ENCODE measurements around the gene SERPINA3.

Gene SERPINA3

GRCh38 chr14:94655169-94655710 is 43.0 kb downstream of the SERPINA3 start:
- no peak for DNase-seq (ENCODE audit: low read depth)

DNA sequence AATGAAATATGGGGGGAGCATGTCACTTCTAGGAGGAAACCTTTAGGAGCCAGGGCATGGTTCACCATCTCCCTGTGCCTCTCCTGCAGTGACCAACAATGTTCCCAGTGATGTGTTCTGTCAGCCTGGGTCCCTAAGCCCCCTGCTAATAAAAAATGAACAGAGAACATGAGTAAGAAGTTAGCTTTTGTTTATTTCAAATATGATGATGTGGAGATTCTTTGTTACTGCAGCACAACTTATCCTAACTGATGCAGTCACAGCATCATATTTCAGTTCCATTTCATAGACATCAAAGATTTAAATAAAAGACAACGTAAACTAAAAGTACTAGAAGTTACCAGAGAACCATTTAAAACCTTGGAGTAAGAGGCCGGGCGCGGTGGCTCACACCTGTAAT is 43.9 kb downstream of the SERPINA3 start:
- DNase-seq (ENCODE audit: low read depth) = no peak

DNA sequence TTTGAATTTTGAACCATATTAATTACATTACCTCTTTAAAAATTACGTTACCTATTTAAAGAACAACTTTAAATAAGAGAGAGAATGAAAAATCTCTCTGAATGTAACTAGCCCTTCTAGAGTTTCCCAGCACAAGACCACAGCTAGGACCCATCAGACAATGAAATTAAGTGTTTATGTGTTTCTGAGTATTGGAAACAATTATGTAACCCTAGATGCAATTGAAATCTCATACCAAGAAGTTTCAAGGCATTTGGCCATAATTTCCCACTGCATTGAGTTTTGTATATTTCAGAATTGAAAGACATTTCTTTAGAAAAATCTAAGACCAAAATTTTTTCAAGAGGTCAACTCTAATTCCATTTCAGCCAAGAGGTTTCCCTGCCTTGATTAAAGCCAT is 47.1 kb downstream of the SERPINA3 start:
- DNase-seq (ENCODE audit: low read depth) = no peak

GRCh38 chr14:94659901-94660300 is 47.7 kb downstream of the SERPINA3 start:
- DNase-seq (ENCODE audit: low read depth) = no peak

DNA sequence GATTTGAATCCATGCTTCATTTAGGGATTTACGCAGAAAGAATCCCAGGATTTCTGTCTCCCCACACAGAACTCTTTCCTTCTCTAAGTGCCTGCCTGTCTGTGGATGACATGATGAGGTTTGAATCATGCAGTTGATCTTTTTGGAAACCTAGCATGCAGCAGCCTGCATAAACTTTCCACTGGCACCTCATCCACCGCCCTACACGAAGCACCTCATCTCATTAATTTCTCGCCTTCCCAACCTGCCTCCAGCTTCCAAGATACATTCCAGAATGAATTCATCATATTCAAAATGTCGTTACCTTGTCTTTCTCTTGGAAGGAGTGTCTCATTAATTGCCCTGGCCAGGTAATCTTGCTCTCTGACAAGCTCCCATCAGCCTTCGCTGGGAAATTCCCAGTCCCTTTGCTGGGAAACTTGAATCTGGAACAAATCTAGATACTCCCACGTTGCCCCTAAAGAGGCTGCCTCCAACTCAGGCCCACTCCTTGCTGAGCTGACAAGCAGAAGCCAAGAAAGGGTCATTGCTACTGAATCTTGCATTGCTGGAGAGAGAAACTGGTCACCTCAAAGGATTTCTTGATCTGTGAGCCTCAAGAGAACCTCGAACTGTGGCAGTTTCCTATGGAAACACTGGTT is 48.2 kb downstream of the SERPINA3 start:
- DNase-seq (ENCODE audit: low read depth) = no peak

- no peak for DNase-seq (ENCODE audit: low read depth)
Observed at GRCh38 chr14:94663538-94663937, 51.3 kb downstream of the SERPINA3 start.

DNA sequence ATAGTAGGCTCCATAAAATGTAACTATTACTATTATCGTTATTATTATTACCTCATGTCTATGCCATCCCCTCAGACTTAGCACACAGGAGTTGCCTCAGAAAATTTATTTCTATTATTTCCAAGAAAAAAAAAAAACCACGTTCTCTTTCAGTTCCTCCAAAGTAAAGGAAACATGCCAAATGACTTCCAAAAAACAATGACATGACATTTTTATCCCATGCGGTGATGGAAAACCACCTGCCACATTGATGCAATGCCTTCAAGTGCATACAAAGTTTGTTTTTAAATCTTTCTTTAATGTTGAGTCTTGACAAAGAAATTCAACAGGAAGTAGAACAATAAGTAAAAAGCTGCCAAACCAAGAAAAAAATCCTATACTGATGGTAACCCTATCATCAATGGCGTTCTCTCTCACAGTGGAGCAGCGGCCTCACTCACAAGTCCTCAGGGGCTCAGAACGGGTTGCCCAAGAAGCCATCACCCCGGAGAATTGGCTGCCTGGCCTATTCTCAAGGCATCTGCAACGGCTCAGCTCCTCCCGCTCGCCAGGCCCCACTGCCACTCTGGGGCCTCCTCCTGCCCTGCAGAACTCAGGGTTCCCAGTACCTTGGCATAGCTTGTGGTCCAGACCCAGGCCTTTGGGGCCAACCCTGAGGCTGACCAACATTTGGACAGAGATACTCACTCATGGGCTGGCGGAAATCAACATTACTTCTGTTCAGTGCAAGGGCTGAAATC is 51.9 kb downstream of the SERPINA3 start:
- no peak for DNase-seq (ENCODE audit: low read depth)

DNA sequence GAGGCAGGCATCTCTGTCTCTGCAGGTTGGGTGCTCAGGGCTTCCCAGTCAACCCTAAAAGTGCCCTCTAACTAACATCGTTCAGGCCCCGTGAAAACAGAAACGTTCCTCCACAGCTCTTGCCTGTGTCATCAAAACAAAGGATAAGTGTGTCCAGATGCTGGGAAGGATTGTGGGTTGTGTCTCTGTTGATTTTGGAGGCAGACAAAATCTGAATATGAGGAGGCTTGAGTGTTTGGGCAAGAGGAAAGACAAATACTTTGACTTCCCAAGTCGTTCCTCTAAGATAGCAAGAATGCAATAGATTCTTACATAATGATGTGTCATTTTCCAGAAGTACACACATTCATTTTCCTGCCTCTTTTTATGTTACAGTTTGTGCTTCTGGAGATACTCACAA is 52.9 kb downstream of the SERPINA3 start:
- no peak for DNase-seq (ENCODE audit: low read depth)

DNA sequence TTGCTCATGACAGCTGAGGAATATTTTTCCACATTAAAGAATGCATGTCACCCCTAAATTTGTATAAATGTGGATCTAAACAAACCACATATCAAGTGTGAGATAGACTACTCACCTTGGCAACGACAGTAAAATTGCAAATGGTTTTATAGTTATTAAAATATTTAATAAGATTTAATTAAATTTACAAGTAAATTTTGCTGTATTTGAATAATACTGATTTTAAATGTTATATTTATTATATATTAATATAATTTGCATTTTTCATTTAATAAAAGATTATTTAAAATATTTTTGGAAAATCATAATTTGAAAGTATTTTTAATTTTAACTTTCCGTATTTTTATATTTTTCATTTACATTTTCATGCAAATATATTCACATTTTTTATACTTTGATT is 53.4 kb downstream of the SERPINA3 start:
- no peak for DNase-seq (ENCODE audit: low read depth)

DNA sequence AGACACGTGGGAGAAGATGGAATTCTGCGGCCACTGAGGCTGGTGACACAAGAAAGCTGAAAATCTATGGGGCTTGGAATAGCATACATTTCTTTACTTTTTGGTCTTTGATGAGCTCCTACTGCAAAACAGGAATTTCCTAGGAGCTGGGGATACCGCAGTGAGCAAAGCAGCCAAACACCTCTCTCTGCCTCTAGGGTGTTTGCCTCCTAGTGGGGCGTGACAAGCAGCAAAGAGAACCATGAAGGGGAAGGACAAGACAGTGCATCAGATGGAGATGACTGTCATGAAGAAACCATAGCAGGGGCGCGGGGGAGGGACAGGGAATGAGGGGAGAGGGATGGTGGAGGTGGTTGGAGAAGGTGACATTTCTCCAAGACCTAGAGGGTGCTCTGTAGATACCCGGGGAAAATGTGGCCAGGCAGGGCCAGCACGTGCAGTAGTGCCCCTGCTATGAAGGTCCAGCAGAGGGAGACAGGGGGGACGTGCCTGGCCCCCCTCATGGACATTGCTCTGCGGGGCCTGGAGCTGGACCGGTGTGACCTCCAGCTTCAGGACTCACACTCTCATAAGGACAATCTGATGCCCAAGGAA is 58.6 kb downstream of the SERPINA3 start:
- DNase-seq (ENCODE audit: low read depth) = no peak

- DNase-seq (ENCODE audit: low read depth) = no peak
Observed at GRCh38 chr14:94671870-94672444, 59.8 kb downstream of the SERPINA3 start.

DNA sequence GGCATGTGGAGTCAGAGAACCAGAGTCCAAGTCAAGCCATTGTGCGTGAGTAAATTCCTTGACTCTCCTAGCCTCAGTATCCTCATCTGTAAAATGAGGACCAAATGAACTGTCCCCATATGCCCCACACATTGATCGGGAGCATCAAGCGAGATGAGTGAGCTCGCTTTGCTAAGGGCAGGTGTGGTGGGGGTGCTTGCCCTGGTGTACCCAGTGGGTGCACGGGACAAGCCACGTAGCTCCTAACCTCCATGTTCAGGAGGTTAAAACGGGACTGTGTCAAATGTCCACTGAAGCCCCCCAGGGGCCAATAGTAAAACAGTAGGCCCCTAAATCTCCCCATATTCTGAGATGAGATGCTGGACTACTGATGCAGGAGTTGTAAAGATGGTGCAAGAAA is 60.9 kb downstream of the SERPINA3 start:
- DNase-seq (ENCODE audit: low read depth) = no peak

Data from stimulated activated CD8-positive, alpha-beta memory T cell treated with anti-CD3 and anti-CD28 coated beads, Interleukin-12 subunit alpha, Interleukin-12 subunit beta, amount 100 ng/mL, for 1 hour (primary cell).